K562 (cell line): ENCODE results near the gene ATG13. TPM values are rescaled to one million over a fixed set of nuclear protein-coding genes. Genes with fewer than 3 reads are reported as not detected.

Source experiments
- ATAC-seq: fragments of 200-7000 bp; cut with Tn5 transposase; 3 replicates; pipeline ENCODE4 v1.9.1; 2020; ENCODE audit warnings: moderate library complexity
- BruUV-seq: library from RNA; stranded (reverse); fragments of 400-500 nt; replicated peaks from 2 replicates; lab custom pipeline; 2021; lab: Mats Ljungman, UMichigan
- CTCF ChIA-PET: fragments of 300-600 bp; formaldehyde crosslinking; extraction: SDS; loops from one replicate; lab custom pipeline; 2021; ENCODE audit warnings: low intra/inter-chr PET ratio; lab: Yijun Ruan, JAX
- POLR2A ChIA-PET: fragments of 300-600, 350-650 bp; sonication (Branson Sonifier 250); formaldehyde crosslinking; extraction: SDS; loops from one replicate; lab custom pipeline; 2021; ENCODE audit warnings: antibody characterized with exemption, inconsistent platforms; lab: Yijun Ruan, JAX
- DNase-seq, 4 experiments: peaks; one replicate each; pipeline versions ENCODE4 v3.0.0 to v3.0.0-alpha.2; 2011 to 2018; ENCODE audit warnings: low spot score in 3 of 4, mixed read lengths in 3 of 4; ENCODE audit errors: extremely low read depth in 1 of 4
- FAIRE-seq: peaks from 2 replicates; lab custom pipeline; 2011; peaks lifted over from hg19 to GRCh38; lab: Jason Lieb, UNC
- H2AFZ ChIP-seq: 2 replicates; pipeline ENCODE4 v1.6.0; 2011; ENCODE audit warnings: low read depth, low read length, control low read depth, inconsistent platforms
- H3K27ac ChIP-seq: fragments of 200-600 bp; 3 replicates; pipeline ENCODE4 v1.8.0; 2011; ENCODE audit warnings: low read depth, mild to moderate bottlenecking, control low read depth, inconsistent platforms, low read length, moderate library complexity, mixed read lengths; ENCODE audit errors: extremely low read depth
- H3K27me3 ChIP-seq, 2 experiments: fragments of 300-600 bp in 1 of 2; 2 replicates in 1 of 2; 3 replicates in 1 of 2; pipeline versions ENCODE4 v1.6.0 to v1.8.0; 2011; ENCODE audit warnings: inconsistent platforms in 2 of 2, low read length in 2 of 2, mild to moderate bottlenecking in 1 of 2, mixed read lengths in 1 of 2, moderate library complexity in 1 of 2; ENCODE audit not compliant: control insufficient read depth in 2 of 2, insufficient read depth in 2 of 2
- H3K36me3 ChIP-seq: fragments of 300-600 bp; 3 replicates; pipeline ENCODE4 v1.8.0; 2011; ENCODE audit warnings: mild to moderate bottlenecking, low read length, inconsistent platforms; ENCODE audit not compliant: control insufficient read depth, insufficient read depth
- H3K4me1 ChIP-seq, 2 experiments: fragments of 200-600 bp in 1 of 2; replicated peaks in 1 of 2; 2 replicates in 1 of 2; 3 replicates in 1 of 2; pipeline versions ENCODE4 v1.5.1 to v1.8.0; 2011; ENCODE audit warnings: inconsistent platforms in 2 of 2, low read length in 2 of 2, mild to moderate bottlenecking in 1 of 2, mixed read lengths in 1 of 2, moderate library complexity in 1 of 2; ENCODE audit not compliant: control insufficient read depth in 2 of 2, insufficient read depth in 2 of 2
- H3K4me2 ChIP-seq: 2 replicates; pipeline ENCODE4 v1.6.1; 2011; ENCODE audit warnings: low read length, control low read depth, inconsistent platforms, mixed read lengths; ENCODE audit not compliant: insufficient read depth
- H3K4me3 ChIP-seq: fragments of 200-600 bp; sonication (generic), shearing (Covaris generic); 2 replicates; pipeline ENCODE4 v1.5.1; 2016; ENCODE audit warnings: control low read depth, inconsistent platforms
- H3K79me2 ChIP-seq: fragments of 200-600 bp; 3 replicates; pipeline ENCODE4 v1.8.0; 2011; ENCODE audit warnings: low read length, inconsistent platforms; ENCODE audit not compliant: control insufficient read depth, insufficient read depth
- H3K9ac ChIP-seq, 2 experiments: 2 replicates each; pipeline versions ENCODE4 v1.6.0 to v1.6.1; 2011; ENCODE audit warnings: low read depth in 2 of 2, low read length in 2 of 2, control low read depth in 1 of 2, inconsistent platforms in 1 of 2, mild to moderate bottlenecking in 1 of 2, mixed read lengths in 1 of 2; ENCODE audit not compliant: insufficient read depth in 1 of 2
- H3K9me1 ChIP-seq: one replicate; pipeline ENCODE4 v1.6.0; 2011; ENCODE audit warnings: inconsistent platforms, mild to moderate bottlenecking, low read length, moderate library complexity; ENCODE audit not compliant: control insufficient read depth, insufficient read depth
- H3K9me3 ChIP-seq: replicated peaks from 2 replicates; pipeline ENCODE4 v1.5.1; 2011; ENCODE audit warnings: low read depth, low read length, inconsistent platforms; ENCODE audit not compliant: control insufficient read depth, insufficient read depth
- H4K20me1 ChIP-seq: replicated peaks from 2 replicates; pipeline ENCODE4 v1.6.1; 2011; ENCODE audit warnings: low read length, inconsistent platforms, mixed read lengths; ENCODE audit not compliant: control insufficient read depth, insufficient read depth
- ARHGAP35 ChIP-seq: fragments of 450-650 bp; IDR thresholded peaks from 2 replicates; pipeline ENCODE4 v1.6.1; 2018; ENCODE audit not compliant: partially characterized antibody
- BRCA1 ChIP-seq, 2 experiments: fragments of 450-650 bp in 1 of 2; sonication (generic) in 1 of 2; formaldehyde crosslinking in 1 of 2; IDR thresholded peaks; 2 replicates each; pipeline versions ENCODE4 v1.5.0 to v1.6.1; 2017 to 2020; ENCODE audit warnings: mild to moderate bottlenecking in 1 of 2, missing genetic modification reagents in 1 of 2
- CEBPG ChIP-seq, 3 experiments: fragments of 200-800 bp in 1 of 3; sonication (Bioruptor generic) in 1 of 3; sonication (generic) in 1 of 3; formaldehyde crosslinking in 1 of 3; IDR thresholded peaks in 2 of 3; conservative IDR thresholded peaks in 1 of 3; 2 replicates each; pipeline versions ENCODE4 v1.6.1 to v1.8.0; 2016 to 2022; ENCODE audit warnings: missing compliant biosample characterization in 2 of 3, missing genetic modification characterization in 2 of 3, mild to moderate bottlenecking in 1 of 3, missing genetic modification reagents in 1 of 3
- EGR1 ChIP-seq: fragments of 450-650 bp; conservative IDR thresholded peaks from 2 replicates; pipeline ENCODE4 v1.6.1; 2017; ENCODE audit warnings: mild to moderate bottlenecking
- ETV6 ChIP-seq, 3 experiments: fragments of 150-350 bp in 1 of 3; sonication (generic) in 1 of 3; formaldehyde crosslinking in 1 of 3; IDR thresholded peaks; 2 replicates each; pipeline versions ENCODE4 v1.6.1 to v1.8.0; 2014 to 2022; ENCODE audit warnings: borderline replicate concordance in 2 of 3, low read depth in 2 of 3, antibody characterized with exemption in 1 of 3, low read length in 1 of 3, mild to moderate bottlenecking in 1 of 3, missing genetic modification reagents in 1 of 3
- EZH2 ChIP-seq: IDR thresholded peaks from 2 replicates; pipeline ENCODE4 v1.6.1; 2012; ENCODE audit warnings: low read depth, mild to moderate bottlenecking, inconsistent platforms, low read length, borderline replicate concordance
- MCM7 ChIP-seq, 2 experiments: fragments of 450-650 bp; IDR thresholded peaks; 2 replicates each; pipeline ENCODE4 v1.6.1; 2016 to 2018
- MTA3 ChIP-seq: fragments of 450-650 bp; formaldehyde crosslinking; IDR thresholded peaks from 2 replicates; pipeline ENCODE4 v1.6.1; 2017; ENCODE audit warnings: mild to moderate bottlenecking, borderline replicate concordance
- TBP ChIP-seq: optimal IDR thresholded peaks from 2 replicates; pipeline ENCODE3; 2011; ENCODE audit warnings: low read depth, low read length, improper control_type of control experiment
- WGBS: fragments of 100-300 bp; shearing (Covaris generic); methylation state at CpG from one replicate; pipeline ENCODE4 v1.1.6; 2016; ENCODE audit warnings: low coverage, mixed read lengths; ENCODE audit not compliant: insufficient coverage; ENCODE audit errors: missing lambda C conversion rate; 5-methylcytosine and 5-hydroxymethylcytosine counted together
- in situ Hi-C: fragments of 300-500 bp; cut with MboI; formaldehyde crosslinking; loops from 4 replicates; pipeline ENCODE4 v1.15.0; 2018; ENCODE audit warnings: inconsistent platforms, mixed read lengths
- intact Hi-C: fragments of 100-400 bp; cut with micrococcal nuclease; formaldehyde crosslinking; loops from 2 replicates; pipeline ENCODE4 v1.14.2; 2022
- polyA plus RNA-seq, 8 experiments: library from polyadenylated mRNA; depleted of rRNA in 4 of 8; stranded (reverse) in 5 of 8; unstranded in 3 of 8; fragments of >200 nt; fragmentation: Nextera tagmentation in 2 of 8; fragmentation: Illumina TruSeq in 1 of 8; extraction: Ambion mirVana in 2 of 8; extraction: Trizol in 1 of 8; gene quantifications; 2 replicates each; pipeline versions ENCODE4 v1.2.1 to v1.2.3, GENCODE V29; 2011 to 2014; ENCODE audit warnings: inconsistent platforms in 1 of 8, missing spikeins in 1 of 8
- total RNA-seq, 7 experiments: library from RNA; depleted of rRNA in 6 of 7; stranded (reverse); fragments of >200 nt in 6 of 7; fragmentation: Illumina TruSeq in 2 of 7; extraction: Trizol in 2 of 7; gene quantifications; 2 replicates each; pipeline versions ENCODE4 v1.2.1 to v1.2.3, GENCODE V29; 2011 to 2021; ENCODE audit warnings: low replicate concordance in 1 of 7
- TF ChIP-seq, protein P1 (sequence below): IDR thresholded peaks from 2 replicates; pipeline ENCODE4 v1.6.1; 2016; ENCODE audit warnings: missing genetic modification characterization, missing compliant biosample characterization
- TF ChIP-seq, protein P2 (sequence below): fragments of 450-650 bp; IDR thresholded peaks from 2 replicates; pipeline ENCODE4 v1.6.1; 2014; ENCODE audit warnings: low read depth, mild to moderate bottlenecking, moderate library complexity, borderline replicate concordance
- TF ChIP-seq, protein P3 (sequence below): fragments of 450-650 bp; formaldehyde crosslinking; IDR thresholded peaks from 2 replicates; pipeline ENCODE4 v1.4.0; 2022; ENCODE audit warnings: missing genetic modification characterization
- TF ChIP-seq, protein P4 (sequence below), 2 experiments: IDR thresholded peaks in 1 of 2; conservative IDR thresholded peaks in 1 of 2; 2 replicates each; pipeline ENCODE4 v1.6.1; 2016; ENCODE audit warnings: low read depth in 2 of 2, mild to moderate bottlenecking in 1 of 2, missing compliant biosample characterization in 1 of 2, missing genetic modification characterization in 1 of 2, moderate library complexity in 1 of 2

Gene ATG13
- total and polyA plus RNA-seq, 9 of the 15 experiments (the other 6 are each of a cell fraction or from before 2014, with no cell fraction given), result 13.1 to 61.5 (median 36.5) TPM

DNA sequence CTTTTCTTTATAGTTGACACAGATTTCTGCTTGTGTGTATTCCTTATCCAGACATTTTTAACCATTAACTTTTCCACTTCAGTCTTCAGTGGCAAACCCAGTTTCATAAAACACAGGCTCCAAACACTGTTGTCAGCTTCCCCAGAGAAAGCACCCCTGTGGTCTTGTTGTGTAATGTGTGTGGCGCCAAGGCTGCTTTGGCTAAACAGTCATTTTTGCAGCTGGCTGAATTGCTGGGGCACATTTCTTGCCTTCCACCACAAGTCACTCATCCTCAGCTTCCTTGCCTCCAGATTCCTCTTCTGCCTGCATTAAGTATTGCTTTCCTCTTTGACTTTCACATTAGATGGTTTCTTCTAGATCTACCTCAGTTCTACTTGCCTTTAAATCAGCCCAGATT lies 42.6 kb downstream of the ATG13 start:
- no peaks in the 10 kb centered on the region for H3K79me2 ChIP-seq
- in situ Hi-C loops (no loop called here), intact Hi-C loops (no loop called here)
- no peak overlapping the region for H2AFZ ChIP-seq
- H4K20me1 ChIP-seq, result no peaks in the 10 kb centered on the region
- DNase-seq (no peak), FAIRE-seq (no peak), ATAC-seq (no peak)
- no peak overlapping the region for H3K9ac ChIP-seq
- H3K9me1 ChIP-seq, result no peaks in the 10 kb centered on the region
- H3K27me3 ChIP-seq, result no peaks in the 10 kb centered on the region
- no peak overlapping the region for H3K27ac ChIP-seq
- 89% methylated on average over 1 of the region's 1 CpG for WGBS
- no peak for TF ChIP-seq BRCA1 (IDR thresholded peaks at IDR 0.05)
- TF ChIP-seq BRCA1 (CRISPR knock-in tag; IDR thresholded peaks at IDR 0.05), result no peak
- TF ChIP-seq, protein P1, sequence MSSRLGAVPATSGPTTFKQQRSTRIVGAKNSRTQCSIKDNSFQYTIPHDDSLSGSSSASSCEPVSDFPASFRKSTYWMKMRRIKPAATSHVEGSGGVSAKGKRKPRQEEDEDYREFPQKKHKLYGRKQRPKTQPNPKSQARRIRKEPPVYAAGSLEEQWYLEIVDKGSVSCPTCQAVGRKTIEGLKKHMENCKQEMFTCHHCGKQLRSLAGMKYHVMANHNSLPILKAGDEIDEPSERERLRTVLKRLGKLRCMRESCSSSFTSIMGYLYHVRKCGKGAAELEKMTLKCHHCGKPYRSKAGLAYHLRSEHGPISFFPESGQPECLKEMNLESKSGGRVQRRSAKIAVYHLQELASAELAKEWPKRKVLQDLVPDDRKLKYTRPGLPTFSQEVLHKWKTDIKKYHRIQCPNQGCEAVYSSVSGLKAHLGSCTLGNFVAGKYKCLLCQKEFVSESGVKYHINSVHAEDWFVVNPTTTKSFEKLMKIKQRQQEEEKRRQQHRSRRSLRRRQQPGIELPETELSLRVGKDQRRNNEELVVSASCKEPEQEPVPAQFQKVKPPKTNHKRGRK (tag), result no peak
- no peak for TF ChIP-seq MTA3
- TF ChIP-seq MCM7 (IDR thresholded peaks at IDR 0.05), result no peak
- TF ChIP-seq, protein P2, sequence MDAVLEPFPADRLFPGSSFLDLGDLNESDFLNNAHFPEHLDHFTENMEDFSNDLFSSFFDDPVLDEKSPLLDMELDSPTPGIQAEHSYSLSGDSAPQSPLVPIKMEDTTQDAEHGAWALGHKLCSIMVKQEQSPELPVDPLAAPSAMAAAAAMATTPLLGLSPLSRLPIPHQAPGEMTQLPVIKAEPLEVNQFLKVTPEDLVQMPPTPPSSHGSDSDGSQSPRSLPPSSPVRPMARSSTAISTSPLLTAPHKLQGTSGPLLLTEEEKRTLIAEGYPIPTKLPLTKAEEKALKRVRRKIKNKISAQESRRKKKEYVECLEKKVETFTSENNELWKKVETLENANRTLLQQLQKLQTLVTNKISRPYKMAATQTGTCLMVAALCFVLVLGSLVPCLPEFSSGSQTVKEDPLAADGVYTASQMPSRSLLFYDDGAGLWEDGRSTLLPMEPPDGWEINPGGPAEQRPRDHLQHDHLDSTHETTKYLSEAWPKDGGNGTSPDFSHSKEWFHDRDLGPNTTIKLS, result no peak
- TF ChIP-seq, protein P3, sequence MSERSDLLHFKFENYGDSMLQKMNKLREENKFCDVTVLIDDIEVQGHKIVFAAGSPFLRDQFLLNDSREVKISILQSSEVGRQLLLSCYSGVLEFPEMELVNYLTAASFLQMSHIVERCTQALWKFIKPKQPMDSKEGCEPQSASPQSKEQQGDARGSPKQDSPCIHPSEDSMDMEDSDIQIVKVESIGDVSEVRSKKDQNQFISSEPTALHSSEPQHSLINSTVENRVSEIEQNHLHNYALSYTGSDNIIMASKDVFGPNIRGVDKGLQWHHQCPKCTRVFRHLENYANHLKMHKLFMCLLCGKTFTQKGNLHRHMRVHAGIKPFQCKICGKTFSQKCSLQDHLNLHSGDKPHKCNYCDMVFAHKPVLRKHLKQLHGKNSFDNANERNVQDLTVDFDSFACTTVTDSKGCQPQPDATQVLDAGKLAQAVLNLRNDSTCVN (CRISPR knock-in tag), result no peak
- no peak for TF ChIP-seq EZH2
- no peak for TF ChIP-seq EGR1
- TF ChIP-seq, protein P4, sequence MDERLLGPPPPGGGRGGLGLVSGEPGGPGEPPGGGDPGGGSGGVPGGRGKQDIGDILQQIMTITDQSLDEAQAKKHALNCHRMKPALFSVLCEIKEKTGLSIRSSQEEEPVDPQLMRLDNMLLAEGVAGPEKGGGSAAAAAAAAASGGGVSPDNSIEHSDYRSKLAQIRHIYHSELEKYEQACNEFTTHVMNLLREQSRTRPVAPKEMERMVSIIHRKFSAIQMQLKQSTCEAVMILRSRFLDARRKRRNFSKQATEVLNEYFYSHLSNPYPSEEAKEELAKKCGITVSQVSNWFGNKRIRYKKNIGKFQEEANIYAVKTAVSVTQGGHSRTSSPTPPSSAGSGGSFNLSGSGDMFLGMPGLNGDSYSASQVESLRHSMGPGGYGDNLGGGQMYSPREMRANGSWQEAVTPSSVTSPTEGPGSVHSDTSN (CRISPR knock-in tag; IDR thresholded peaks at IDR 0.05; ENCODE audit: low read depth), result no peak
- TF ChIP-seq, protein P4 (tag; conservative IDR thresholded peaks at IDR 0.05; ENCODE audit: low read depth), result no peak
- no peak for TF ChIP-seq CEBPG (CRISPR knock-in tag; IDR thresholded peaks at IDR 0.05)
- TF ChIP-seq CEBPG (tag; conservative IDR thresholded peaks at IDR 0.05 in 1 of 2, IDR thresholded peaks at IDR 0.05 in 1 of 2), result no peak
- TF ChIP-seq ARHGAP35, result no peak
- TF ChIP-seq TBP, result no peak
- no peak for TF ChIP-seq ETV6 (IDR thresholded peaks at IDR 0.05; ENCODE audit: borderline replicate concordance in 1 of 2, low read depth in 2 of 2, low read length in 1 of 2)
- TF ChIP-seq ETV6 (CRISPR knock-in tag; IDR thresholded peaks at IDR 0.05; ENCODE audit: borderline replicate concordance), result no peak
- POLR2A ChIA-PET, result interaction anchor here (1.2 kb wide), 1 partner anchor 14 kb away, joined by 4 read pairs; no protein-coding TSS in a partner anchor
- H3K36me3 ChIP-seq, result peaks cover 58% of the 10 kb centered on the region
- H3K9me3 ChIP-seq, result no peaks in the 10 kb centered on the region
- BruUV-seq, result no TSS peak
- peaks cover 6 to 14% of the 10 kb centered on the region in 2 experiments; a peak in 3 of 5 replicates for H3K4me1 ChIP-seq
- CTCF ChIA-PET, result no interaction called here
- H3K4me3 ChIP-seq, result no peak overlapping the region
- H3K4me2 ChIP-seq, result no peak overlapping the region
